ENCODE results near the gene ATXN7.
A peak's percentile ranks its signal among the peaks of the same experiment; 100 is the strongest.

Gene ATXN7

DNA sequence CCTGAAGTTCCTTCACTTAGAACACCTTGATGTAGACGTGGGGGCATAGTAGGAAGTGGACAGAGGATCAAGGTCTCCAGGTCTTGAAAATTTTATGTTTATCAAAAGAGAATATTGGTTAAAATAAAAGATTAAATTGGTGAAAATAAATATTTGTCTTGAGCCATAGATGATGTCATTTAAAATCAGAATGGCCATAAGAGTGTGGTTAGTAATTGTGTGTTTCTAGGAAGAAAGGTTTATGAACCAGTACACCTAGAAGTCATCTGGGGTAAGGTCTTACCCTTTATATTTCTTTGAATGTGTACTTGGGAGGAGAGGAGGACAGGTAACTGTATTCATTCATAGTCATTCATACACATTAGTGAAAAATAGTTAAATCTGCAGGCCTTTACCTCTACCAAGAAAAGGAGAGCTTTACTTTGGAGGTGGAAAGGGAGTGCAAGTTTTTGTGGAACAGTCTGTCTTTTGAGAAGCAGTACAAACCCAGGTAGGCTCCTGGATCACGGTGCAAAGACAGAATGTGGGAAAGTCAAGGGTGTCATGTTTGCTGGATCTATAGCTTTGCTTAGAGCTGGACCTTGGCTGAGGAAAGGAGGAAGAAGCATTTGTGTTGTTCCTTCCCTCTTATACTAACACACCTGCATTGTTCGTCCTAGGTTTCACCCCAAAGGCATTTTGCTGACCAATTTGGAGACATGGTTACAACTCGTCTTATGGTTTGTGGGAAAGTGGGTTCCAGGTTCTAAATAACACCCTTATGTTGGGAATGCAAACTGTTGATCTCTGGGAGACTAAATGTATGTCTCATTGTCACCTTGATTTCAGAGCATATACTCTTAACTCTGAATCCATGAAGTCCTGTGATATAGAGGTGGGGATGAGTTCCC lies 42.3 kb downstream of the ATXN7 start:
- DNase-seq, result no peak

DNA sequence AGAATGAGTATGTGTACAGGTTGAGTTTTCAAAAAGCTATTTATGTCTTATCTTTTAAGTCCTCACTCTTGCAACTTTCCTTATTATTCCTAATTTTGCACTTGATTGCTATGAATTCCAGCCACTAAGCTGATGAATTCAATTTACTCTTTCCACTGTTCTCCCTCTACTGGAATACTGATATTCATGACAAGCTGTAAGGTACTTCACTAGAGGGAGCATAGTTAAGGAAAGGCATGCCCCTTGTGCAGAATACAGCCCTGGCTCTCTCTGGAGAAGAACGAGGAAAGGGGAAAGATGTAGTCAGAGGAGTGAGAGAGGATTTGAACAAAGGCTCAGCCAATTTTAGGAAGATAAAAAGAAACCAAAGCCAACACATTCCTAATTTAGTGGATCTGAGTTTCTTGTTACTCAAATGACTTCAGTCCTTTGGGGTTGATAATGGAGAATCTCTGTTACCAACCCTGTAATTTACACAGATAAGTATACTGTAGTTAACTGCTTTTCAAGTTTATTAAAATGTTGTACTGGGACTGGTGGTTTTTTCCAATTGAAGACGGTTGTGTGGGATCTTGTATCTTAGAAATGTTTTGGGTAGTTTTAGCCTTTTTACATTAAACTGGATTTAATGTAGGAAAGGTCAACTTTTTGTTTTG lies 44.5 kb downstream of the ATXN7 start:
- no peak for DNase-seq

DNA sequence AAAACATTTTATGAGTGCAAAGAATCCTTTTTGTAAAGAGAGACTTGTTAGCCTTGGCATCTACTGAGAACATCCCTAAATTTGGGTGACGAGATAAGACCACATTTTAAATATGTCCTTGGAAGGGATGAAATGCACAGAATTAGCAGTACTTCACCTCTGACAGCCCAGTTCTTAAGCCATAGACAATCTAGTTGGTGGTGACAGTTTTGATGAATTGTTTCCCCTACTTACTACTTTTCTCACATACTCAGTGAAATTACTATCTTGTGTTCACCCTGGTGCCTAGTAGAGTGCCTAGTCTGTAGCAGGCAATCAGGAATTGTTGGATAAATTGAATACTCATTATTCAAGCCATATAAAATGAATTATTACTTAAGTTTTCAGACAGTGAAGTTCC lies 45.1 kb downstream of the ATXN7 start:
- no peak for DNase-seq

- DNase-seq, result no peak
Measured at GRCh38 chr3:63909431-63909830, 45.8 kb downstream of the ATXN7 start.

DNA sequence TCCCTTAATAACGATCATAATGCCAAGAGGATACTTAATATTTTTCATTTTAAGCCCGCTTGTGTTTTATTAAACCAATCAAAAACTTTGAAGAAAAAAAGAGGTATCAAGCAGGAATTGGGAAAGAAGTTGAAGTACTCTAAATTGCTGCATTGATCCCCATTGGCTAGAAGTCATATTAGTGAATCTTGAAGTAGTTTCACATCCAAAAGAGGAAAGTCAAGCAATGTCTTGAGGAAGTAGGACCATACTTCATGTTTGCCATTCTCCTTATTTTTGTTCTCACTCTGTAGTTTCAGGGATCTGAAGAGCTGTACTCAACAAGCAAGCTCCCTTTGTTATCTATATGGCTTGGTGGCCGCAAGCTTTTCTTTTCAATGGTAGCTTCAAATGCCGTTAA lies 46.3 kb downstream of the ATXN7 start:
- no peak for DNase-seq

DNA sequence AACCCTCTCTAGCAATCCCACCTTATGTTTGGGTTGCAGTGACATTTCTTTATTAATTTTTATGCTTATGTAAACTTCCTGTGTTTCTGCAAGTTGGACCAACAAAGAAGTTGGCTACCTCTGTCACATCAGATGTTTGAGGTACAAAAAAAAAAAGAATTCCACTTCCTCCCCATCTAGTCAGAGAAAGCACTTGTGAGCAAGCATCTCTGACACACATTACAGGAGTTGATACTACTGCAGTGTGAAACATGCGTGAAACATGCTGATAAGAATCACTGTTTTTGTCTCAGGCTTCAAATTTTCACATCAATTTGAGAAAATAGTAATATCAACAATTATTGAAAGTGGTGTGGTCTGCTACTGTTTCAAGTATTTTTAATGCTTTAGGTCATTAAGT lies 47.2 kb downstream of the ATXN7 start:
- DNase-seq, result no peak

DNA sequence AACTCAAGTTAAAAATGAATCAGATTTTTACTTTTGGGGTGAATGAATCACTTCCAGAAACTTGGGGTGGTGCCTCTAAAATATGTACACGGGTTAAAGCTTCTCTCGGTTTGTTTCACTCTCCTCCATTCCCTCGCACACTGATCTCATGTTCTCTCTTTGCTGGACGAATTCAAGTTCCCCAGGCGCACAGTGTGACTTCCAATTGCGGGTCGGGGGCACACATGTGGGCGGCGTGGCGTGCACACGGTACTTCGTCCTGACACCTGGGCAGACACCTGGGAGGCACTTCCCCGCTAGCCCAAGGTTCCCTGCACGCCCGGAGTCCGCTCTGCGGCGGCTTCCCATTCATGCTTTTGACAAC lies 47.8 kb downstream of the ATXN7 start:
- DNase-seq, result no peak

DNA sequence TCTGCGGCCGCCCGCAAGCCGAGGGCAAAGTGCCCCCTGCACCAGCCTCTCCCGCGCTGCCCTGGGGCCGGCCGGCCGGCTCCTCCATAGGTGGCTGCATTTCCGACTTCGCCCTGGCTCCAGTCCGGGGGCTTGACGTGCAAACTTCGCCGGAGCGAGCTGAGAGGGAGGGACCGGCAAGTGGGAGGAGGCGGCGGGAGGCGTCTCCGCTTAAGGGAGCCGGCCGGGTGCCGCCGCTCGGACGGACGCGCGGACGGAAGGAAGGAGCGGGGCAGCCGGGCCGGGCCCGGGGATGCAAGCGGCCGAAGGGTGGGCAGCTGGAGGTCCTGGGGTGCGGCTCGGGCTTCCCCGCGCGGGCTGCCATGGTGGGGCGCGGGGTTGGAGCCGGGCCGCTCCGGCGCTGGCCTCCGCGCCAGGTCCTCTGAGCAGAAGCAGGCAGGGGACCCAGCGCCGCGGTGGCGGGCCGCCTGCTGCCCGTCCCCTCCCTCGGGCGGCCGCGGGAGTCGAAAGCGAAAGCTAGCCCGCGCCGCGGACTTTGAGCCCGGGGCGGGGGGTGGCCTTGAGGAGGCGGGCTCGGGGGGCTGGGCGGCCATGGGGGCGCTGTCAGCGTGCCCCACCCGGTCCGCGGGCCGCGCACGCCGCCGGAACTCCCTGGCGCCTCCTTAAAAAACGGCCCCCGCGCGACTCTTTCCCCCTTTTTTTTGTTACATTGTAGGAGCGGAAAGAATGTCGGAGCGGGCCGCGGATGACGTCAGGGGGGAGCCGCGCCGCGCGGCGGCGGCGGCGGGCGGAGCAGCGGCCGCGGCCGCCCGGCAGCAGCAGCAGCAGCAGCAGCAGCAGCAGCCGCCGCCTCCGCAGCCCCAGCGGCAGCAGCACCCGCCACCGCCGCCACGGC lies 48.5 kb downstream of the ATXN7 start, which contains the start of gene SCAANT1:
Gene SCAANT1 (minus strand): TSS at position 511 of the 895 bp plus-strand sequence.
- peak; percentile 94 for DNase-seq

- no peak for DNase-seq
Measured at GRCh38 chr3:63912768-63913588, 49.3 kb downstream of the ATXN7 start.

GRCh38 chr3:63914312-63914711 lies 50.6 kb downstream of the ATXN7 start:
- DNase-seq, result no peak

GRCh38 chr3:63918321-63918720 lies 54.7 kb downstream of the ATXN7 start:
- no peak for DNase-seq

- no peak for DNase-seq
Measured at GRCh38 chr3:63920001-63920400, 56.3 kb downstream of the ATXN7 start.

- no peak for DNase-seq
Measured at GRCh38 chr3:63921741-63922482, 58.2 kb downstream of the ATXN7 start.

GRCh38 chr3:63922491-63923199 lies 59.0 kb downstream of the ATXN7 start:
- DNase-seq, result no peak

DNA sequence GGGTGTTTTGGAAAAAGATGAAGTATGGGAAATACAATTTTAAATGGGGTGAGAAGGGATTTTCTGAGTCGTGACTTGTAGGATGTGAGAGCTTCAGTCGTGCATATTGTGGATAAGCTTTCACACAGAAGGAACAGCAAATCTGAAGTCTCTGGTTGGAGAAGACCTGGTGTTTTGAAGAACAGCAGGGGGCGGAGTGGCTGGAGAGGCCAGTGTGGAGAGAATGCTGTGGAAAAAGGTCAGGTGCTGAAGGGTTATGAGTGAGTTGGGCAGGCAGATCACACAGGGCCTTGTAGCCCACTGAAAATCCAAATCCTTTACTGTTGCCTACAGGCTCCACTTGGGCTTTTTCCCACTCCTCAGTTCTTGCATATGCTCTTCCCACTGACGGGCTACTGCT lies 62.6 kb downstream of the ATXN7 start:
- no peak for DNase-seq

DNA sequence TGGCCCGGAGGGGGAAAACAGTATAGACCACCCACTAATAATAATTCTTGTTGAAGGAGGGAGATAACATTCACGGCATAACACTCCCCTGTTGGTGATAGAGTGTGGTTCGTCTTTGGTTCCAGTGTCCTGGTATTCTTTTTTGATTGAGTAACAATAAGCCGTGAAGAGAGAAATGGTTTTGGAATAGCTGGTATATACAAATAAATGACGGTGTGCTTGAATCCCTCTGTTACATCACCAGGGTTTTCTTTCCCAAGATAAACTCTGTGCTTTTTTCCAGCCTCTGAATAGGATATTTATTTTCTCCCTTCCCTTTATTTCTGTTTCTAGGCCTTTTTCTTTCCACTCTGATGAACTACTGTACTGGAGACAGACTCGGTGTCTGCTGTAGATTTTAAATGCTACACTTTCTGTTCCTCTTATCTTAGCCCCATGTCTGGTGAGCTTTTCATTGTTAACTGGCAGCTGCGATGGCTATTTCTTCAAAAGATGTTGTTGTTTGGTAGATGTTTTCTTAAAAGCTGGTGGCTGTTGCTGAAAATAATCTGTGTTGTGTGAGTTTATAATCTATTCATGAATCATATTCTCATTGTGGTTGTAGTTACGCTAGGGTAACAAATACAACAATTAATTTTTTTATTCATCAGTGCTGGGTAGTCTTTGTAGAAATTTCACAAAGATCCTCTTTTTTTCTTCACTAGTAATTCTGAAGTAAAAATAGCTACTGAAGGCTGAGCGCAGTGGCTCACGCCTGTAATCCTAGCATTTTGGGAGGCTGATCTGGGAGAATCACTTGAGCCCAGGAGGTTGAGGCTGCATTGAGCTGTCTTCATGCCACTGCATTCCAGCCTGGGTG lies 64.0 kb downstream of the ATXN7 start:
- DNase-seq, result no peak

DNA sequence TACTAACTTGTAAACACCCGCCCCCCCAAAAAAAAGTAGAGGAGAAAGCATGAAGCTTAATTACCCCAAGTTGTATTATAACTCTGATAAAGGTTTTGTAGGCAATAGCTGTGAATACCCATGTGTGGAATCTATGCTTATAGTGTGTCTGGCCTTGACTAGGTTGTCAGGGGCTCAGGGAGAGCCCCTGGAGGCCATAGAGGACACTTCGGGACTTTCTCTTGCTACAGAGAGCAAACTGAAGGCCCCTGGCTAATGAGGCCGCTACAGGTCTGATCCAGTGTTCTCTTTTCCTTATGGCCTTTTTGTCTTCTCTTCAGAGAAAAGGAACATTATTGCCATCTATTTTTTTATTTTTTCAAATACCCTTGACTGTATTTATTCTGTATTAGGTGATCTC lies 67.6 kb downstream of the ATXN7 start:
- DNase-seq, result peak; percentile 61

DNA sequence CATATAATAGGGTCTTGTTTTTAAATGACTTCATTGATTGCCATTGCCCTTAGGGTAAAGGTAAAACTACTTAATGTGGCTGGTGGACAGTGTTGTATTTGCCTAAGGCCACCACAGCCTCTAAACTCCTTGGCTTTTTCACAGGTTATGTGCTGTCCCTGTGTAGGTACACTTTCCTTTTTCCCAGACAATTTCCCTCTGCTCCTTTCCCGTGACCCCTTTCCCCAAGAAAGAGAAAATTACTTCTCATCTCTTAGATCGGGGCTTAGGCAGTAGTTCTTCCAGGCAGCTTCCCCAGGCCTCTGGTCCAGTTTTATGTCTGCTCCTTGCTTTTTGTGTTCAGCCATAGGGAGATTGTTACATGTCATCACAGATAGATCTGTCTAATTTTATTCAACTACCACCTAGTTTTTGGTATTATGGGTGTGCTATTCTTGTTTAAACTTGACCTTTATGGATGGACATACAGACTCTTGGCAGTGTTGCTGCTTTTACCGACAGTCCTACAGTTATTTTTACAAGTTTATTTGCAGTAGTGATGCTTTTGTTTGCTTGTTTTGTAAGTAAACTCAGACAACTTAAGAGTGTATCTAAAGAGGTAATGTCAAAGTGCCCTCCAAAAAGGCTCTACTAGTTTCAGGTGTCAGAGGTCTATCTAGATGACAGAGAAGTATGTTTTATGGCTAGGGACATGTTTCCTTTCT lies 69.0 kb downstream of the ATXN7 start:
- DNase-seq, result no peak

GRCh38 chr3:63933459-63933858 lies 69.8 kb downstream of the ATXN7 start:
- DNase-seq, result no peak
